GM18858 (cell line): ENCODE results near the gene TDG.
"Not testable (repeated sequence)": the region's sequence is repeated elsewhere in the genome, so short reads cannot be mapped to it uniquely, and the experiment has no call there.

Experiments used
- ATAC-seq: cut with Tn5 transposase; IDR thresholded peaks from one replicate; pipeline ENCODE4 v1.9.1; 2021; ENCODE audit not compliant: unreplicated experiment

The TDG gene

DNA sequence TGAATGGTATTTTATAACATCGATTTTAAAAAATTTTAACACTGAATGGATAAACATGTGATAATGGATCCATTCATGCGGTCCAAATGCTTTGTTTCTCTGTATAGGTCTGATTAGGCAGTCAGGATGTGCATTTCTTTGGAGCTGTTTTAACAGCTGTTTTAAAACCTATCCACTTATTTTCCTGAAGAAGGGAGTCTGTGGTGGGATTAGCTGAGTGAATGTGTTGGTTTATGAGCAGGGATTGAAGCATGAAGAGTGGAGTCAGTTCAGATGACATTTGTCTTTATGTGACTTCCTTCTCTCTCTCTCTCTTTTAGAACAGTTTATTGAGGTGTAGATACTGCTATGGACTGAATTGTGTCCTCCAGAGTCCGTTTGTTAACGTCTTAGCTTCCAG is 46.7 kb downstream of the TDG start:
- no peak for ATAC-seq

GRCh38 chr12:104021862-104022261 is 56.2 kb downstream of the TDG start:
- not testable (repeated sequence) for ATAC-seq

- no peak for ATAC-seq
These were observed 57.1 kb downstream of the TDG start for GRCh38 chr12:104022786-104023185.

- ATAC-seq: no peak
These were observed 58.0 kb downstream of the TDG start for GRCh38 chr12:104023710-104024109.

DNA sequence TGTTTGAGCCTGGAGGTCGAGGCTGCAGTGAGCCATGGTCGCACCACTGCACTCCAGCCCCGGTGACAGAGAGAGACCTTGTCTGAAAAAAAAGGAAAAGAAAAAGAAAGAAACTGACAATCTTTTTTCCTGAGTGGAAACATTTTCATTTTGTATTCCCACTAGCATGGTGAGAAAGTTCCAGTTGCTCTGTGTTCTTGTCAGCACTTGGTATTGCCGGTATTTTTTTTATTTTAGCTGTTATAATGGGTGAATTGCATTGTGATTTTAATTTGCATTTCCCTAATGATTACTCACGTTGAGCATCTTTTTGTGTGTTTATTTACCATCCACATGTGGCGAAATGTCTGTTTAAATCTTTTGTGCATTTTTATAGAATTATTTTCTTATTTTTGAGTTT is 58.7 kb downstream of the TDG start:
- no peak for ATAC-seq

- ATAC-seq: no peak
These were observed 60.1 kb downstream of the TDG start for GRCh38 chr12:104025771-104026170.

- no peak for ATAC-seq
These were observed 61.3 kb downstream of the TDG start for GRCh38 chr12:104026841-104027599.

- ATAC-seq: not testable (repeated sequence)
These were observed 64.9 kb downstream of the TDG start for GRCh38 chr12:104030596-104030995.

GRCh38 chr12:104036143-104036542 is 70.5 kb downstream of the TDG start:
- ATAC-seq: not testable (repeated sequence)
